HG03108 (cell line): ENCODE measurements around the gene RNF130.
"Not testable (repeated sequence)": the region's sequence is repeated elsewhere in the genome, so short reads cannot be mapped to it uniquely, and the experiment has no call there.

Source experiments
- ATAC-seq: cut with Tn5 transposase; IDR thresholded peaks from one replicate; pipeline ENCODE4 v1.9.1; 2021; ENCODE audit warnings: moderate library complexity; ENCODE audit not compliant: unreplicated experiment

Gene RNF130

DNA sequence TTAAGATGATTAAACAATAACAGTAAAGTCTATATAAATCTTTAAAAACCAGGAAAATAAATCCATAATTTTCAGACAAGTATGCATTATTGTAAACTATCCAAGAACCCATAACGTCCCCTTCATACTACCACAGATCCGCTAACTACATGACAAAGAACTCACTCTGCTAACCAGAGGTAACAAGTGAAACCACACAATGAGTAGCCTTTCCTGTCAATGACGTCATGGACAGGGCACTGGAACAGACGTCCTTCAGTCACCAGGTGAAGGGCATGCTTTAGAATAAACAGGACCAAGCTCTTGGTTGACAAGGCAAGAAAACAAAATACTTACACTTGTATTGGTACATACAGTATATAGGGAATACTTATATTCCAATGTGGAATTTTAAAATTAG, 45.2 kb downstream of the RNF130 start:
- no peak for ATAC-seq

DNA sequence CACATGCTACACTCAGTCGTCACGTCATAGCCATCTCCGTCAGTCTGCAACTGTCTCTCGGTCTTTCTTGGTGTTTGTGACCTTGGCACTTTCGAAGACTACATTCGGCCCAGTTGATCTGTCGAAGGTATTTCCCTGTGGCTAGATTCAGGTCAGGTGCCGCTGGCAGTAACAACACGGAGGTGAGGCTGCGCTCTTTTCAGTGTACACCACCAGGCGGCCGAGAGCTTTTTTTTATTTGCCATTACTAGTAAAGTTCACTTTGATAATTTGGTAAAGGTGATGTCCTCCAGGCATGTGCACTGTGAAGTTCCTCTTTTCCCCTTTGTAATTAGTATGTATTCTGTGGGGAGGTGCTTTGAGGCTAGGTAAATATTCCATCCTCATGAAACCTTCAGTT, 49.7 kb downstream of the RNF130 start:
- no peak for ATAC-seq

DNA sequence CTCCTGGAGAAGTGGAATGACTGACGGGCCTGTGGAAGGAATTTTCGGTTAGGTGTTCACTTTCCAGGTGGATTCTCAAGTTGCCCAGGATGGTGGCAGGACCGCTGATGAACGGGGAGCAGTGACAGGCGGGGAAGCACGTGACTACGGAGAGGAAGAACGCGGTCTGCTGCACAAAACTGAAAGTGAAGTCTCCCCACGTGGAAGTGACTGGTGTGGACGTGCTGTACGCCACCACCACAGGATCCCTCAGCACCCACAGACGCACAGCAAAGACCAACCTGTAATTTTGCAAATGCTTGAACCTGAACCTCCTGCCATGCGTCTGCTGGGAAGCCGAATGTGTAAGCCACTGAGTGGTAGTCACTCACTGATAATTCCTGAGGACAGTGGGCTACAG, 51.4 kb downstream of the RNF130 start:
- no peak for ATAC-seq

DNA sequence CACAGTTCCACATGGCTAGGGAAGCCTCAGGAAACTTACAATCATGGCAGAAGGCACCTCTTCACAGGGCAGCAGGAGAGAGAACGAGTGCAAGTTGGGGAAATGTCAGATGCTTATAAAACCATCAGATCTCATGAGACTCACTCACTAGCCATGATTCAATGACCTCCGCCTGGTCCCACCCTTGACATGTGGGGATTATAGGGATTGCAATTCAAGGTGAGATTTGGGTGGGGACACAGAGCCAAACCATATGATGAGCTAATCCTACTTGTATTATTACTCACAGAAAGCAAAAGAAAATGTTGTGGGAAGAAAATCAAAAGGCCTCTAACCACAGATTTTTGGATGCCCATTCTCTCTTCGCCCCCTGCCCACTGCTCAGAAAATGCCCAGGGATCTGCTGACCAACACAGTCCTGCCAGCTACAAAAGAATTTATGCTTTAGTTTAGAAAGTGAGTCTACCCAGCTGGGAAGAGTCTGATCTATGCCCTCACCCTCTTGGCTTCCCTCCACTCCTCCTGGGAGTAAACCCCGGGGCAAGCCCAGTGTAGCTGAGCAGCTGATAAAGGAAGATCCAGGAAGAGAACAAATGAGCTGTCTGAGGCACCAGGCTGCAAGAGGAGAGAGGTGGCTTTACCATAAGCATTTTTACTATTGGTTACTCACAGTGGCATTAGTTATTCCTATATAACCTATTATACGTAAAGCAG, 53.1 kb downstream of the RNF130 start:
- ATAC-seq, result no peak

DNA sequence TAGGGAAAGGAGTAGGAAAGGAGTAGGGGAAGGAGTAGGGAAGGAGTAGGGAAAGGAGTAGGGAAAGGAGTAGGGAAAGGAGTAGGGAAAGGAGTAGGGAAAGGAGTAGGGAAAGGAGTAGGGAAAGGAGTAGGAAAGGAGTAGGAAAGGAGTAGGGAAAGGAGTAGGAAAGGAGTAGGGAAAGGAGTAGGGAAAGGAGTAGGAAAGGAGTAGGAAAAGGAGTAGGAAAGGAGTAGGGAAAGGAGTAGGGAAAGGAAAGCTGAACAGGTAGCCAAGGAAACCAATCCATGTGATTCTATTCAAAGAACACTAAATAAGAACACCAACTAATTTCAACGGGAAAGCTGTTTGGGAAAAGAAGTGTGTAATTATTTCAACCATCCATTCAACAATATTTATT, 56.0 kb downstream of the RNF130 start:
- ATAC-seq, result not testable (repeated sequence)

DNA sequence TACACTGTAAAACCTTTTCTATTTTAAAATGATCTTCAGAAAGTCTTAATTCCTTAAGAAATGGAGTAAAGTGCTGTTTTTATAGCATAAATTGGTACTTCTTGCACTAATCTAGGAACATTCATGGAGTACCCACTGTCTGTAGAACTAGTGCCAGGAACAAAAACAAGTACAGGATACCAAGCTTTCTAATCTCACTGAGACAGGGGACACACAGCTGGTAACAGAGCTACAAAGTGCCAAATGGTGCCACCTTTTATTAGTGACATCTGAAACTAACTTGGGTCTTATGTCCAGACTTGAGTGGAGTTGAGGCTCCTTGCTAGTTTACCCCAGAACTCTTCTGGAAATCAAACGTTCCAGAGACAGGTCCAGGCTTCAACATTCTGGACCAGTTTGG, 57.9 kb downstream of the RNF130 start:
- ATAC-seq, result no peak

DNA sequence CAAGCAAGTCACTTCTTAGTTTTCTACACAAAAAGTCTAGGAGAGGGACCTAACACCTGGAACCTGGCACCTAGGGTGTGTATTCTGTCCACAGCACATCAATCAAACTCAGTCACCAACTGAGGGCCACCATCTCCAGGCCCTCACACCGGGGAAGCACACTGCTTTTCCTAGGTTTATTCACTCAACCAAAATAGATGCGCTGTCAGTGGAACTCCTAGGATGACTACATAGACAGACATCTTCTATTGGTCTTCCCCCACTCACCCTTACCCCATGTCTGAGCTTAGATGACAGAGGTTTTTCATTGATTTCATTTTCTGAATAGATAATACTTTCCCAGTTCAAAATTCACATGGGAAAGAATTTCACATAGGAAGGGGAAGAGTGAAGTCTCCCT, 59.2 kb downstream of the RNF130 start:
- no peak for ATAC-seq

DNA sequence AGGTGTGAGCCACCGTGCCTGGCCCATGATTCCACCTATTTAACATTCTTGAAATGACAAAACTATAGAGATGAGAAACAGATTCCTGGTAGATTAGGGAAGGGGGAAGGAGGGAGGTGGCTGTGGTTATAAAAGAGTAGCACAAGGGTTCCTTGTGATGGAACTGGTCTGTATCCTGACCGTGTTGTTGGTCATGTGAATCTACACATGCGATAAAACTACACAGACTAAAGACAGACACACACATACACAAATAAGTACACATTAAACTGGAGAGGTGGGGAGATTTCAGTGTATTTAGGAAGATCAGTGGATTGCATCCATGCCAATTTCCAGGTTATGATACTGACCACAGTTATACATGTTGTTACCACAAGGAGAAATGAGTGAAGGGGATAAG, 60.9 kb downstream of the RNF130 start:
- ATAC-seq, result no peak

DNA sequence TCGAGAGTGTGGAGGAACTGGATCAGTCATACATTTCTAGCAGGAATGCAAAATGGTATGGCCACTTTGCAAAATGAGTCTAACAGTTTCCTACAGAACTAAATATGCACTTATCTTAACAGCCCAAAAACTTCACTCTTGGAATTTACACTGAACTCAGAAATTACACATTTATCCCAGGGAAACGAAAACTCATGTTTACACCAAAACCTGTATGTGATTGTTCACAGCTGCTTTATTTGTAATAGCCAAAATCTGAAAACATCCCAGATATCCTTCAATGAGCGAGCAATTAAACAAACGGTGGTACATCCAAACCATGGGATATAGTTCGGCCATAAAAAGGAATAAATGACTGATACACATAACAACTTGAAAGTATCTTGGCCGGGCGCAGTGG, 62.0 kb downstream of the RNF130 start:
- no peak for ATAC-seq

DNA sequence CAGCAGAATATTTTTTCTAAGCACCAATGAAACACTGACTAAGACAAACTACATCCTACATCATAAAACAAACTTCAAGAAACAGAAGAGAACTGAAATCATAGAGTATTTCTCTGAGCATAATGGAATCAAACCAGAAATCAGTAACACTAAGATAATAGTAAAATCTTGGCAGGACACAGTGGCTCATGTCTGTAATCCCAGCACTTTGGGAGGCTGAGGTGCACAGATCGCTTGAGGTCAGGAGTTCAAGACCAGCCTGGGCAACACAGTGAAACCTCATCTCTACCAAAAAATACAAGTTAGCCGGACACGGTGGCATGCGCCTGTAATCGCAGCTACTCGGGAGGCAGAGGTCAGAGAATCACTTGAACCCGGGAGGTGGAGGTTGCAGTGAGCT, 63.1 kb downstream of the RNF130 start:
- no peak for ATAC-seq

DNA sequence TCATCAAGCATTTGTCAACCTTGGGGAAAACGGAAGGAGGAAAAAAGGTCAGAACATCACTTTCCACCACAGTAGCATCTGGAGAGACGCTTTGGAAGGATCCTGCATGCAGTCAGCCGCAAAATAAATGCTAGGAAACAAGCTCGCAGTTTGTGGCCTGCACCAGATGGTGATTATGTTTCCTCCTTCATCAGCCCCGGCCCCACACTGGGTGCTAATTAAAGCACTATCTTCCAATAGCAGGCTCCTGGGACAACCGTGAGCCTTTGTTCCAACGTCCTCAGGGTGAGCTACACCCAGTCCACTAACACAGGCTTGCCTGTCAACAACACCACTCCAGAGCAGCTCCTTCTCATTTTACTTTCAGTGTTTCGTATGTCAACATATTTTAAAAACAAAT, 64.0 kb downstream of the RNF130 start:
- no peak for ATAC-seq

DNA sequence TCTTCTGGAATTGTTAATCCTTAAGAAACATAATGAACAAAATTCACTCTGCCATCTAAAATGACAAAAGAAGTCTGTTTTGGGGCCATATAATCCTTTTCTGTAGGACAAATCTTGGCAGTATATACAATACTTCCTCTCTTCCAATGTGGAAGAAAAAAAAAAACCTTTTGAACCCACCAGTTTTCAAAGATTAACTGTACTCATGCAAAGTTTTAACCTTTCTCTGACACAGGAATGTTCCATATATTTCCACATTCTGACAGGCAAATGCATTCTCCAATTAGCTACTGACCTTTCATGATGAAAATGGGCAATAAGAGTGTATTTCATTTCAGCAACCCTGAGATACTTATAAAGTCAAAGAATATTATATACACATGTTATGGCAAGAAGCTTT, 65.4 kb downstream of the RNF130 start:
- no peak for ATAC-seq

DNA sequence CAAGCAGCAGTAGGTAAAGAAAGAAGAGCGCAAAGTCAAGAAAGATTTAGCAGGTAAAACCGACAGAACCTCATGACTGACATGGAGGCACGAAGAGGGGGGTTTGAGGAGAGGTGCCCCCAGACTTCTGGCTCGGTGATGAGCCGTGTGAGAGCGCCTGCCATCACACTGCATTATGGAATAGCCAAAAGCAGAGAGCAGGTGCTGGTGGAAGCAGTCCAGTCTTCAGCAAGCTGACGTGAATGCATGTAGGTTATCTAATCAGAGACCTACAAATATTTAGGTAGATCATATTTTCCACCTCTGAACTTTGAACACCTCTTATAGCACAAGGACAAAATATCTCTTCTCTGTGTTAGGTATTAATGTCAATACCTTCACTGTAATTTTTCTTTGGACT, 68.4 kb downstream of the RNF130 start:
- no peak for ATAC-seq

DNA sequence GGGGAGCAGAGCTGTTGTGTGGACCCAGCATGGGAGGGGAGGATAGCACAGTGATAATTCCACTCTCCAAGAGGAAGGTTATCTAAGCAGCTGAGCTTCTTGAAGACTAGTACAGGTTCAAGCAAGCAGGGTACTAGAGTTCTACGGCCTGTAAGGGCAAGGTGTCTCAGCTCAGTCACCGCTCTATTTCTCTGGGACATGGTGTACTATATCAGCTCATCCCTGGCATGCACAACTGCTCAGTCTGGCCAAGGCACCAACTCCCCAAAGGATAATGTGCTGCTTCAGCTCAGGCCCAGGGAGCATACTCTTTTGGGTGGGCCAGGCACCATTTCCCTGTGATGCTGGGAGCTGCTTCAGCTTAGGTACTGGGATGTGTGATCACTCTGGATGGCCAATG, 69.8 kb downstream of the RNF130 start:
- ATAC-seq, result no peak

DNA sequence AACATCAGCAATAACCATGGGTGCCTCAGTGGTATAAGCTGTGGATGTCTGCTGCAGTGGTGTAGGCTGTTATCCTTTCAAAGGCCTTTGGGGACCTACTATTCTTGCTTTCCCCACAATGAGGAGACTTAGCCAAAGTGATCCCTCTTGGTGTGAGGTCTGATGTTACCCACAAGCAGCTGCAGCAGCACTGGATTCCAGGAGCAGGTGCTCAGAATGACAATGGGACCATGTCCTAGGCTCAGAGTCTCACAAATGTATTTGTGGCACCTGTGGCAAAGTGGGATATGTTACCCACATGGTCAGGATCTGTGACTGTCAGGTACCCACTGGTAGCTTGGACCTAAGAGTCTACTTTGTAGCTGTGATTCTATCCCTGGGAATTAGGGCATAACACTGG, 70.4 kb downstream of the RNF130 start:
- ATAC-seq, result no peak

DNA sequence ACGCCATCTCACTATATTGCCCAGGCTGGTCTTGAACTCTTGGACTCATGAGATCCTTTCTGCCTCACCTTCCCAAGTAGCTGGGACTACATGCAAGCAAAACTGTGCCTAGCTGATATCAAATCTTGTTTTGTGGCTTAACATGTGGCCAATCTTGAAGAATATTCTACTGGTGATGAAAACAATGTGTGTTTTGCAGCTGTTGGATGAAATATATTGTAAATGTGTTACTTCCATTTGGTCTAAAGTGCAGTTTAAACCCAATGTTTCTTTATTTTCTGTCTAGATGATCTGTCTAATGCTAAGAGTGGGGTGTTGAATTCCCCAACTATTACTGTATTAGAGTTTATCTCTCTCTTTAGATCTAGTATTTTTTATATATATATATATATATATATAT, 73.1 kb downstream of the RNF130 start:
- no peak for ATAC-seq

DNA sequence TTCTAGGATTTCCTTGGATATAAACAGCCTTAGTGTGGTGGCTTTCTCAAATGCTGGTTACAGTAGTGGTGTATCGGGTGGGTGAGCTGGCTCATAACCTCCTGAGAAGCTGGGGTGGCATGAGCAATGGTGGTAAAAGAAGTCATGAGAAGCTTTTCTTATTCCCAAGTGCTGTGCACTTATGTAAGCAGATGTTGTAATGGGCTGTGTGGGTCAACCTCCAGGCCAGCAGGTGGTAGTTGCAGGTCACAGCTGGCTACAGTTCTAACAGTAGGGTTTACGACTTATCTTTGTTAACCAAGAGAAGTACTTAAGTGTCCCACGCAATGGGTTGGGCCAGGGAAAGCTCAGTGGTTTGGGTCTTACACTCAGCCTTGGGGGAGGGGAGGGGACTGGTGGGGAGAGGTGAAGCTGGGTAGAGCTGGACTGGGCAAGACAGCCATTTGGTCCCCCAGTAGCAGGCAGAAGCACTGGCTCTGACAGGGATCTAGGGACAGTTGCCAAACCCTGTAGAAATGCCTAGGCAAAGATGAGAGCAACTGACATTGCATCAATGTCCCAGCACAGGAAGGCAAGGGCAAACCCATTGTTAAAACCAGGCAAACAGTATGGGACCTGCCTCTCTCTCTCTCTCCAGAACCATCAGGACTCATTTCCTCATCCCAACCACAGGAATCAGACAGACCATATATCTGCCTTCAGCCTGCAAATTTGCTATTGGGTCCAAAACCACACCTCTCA, 76.8 kb downstream of the RNF130 start:
- no peak for ATAC-seq

DNA sequence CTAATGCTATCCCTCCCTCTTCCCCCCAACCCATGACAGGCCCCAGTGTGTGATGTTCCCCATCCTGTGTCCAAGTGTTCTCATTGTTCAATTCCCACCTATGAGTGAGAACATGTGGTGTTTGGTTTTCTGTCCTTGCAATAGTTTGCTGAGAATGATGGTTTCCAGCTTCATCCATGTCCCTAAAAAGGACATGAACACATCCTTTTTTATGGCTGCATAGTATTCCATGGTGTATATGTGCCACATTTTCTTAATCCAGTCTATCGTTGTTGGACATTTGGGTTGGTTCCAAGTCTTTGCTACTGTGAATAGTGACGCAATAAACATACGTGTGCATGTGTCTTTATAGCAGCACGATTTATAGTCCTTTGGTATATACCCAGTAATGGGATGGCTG, 78.7 kb downstream of the RNF130 start:
- ATAC-seq, result not testable (repeated sequence)

DNA sequence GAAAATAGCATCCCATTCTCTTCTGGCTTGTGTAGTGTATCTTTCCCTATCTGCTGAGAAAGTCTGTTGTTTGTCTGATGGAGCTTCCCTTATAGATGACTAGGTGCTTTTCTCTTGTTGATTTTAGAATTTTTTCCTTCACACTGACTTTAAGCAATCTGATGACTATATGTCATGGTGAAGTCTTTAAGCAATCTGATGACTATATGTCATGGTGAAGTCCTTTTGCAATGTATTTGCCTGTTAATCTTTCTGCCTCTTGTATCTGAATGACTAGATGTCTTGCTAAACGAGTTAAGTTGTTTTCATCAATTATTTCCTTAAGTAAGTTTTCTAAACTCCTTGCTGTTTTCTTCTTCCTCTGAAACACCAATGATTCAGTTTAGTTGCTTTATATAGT, 80.5 kb downstream of the RNF130 start:
- ATAC-seq, result no peak

DNA sequence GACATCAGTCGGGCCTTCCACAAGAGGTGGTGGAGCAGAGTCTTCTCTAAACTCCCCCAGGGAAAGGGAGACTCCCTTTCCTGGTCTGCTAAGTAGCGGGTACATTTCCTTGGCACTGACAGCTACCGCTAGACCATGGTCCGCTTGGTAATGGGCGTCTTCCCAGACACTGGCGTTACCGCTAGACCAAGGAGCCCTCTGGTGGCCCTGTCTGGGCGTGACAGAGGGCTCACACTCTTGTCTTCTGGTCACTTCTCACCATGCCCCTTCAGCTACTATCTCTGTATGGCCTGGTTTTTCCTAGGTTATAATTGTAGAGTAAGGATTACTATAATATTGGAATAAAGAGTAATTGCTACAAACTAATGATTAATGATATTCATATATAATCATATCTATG, 81.0 kb downstream of the RNF130 start:
- ATAC-seq, result not testable (repeated sequence)

DNA sequence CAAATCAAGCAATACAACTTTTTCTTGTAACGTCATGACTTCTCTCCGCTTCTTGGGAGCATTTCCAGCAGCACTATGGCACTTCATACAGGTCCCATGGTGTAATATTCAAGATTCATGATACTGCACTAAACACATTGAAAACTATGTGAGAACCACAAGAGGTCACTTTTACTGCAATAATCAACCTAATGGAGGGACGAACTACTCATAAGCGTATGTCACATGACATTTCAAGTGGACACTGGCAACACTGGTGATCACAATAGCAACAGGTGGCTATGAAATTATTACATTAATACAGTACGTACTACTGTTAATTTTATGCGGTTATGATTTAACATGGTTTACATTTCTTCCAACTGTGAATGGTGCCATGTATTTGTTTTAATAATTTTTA, 85.2 kb downstream of the RNF130 start:
- ATAC-seq, result no peak

DNA sequence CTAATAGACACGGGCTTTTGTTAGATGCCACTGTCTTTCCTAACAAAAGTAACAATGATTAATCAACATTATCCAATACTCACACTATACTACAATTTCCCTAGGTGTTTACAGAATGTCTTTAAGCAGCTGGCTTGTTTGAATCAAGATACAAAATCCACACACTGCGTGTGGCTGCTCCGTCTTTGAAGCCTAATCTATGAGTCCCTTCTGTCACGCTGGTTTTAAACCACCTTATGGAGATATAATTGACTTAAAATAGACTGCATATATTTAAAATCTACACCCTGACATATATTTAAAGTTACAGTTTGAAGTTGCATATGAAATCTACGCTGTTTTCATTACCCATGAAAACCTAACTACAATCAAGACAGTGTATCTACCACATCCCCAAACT, 89.9 kb downstream of the RNF130 start:
- no peak for ATAC-seq

DNA sequence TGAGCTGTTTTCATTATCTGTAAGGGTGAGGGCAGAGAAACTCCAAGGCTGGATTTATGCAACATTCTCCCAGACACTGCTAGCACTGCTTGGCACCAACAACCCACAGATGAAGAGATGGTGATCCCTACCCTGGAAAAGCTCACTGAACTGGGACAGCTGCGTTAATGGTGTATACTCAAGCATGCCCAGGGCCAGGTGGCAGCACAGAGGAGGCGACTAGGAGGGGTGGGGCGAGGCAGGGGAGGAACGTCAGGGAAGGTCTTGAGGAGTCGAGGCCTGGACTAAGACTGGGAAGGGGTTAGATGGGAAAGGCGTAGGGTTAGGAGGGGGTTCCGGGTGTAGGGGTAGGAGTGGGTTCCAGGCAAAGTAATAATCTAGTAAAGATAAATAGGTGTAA, 90.8 kb downstream of the RNF130 start:
- no peak for ATAC-seq
